Raji (cell line): Measurements from ENCODE around the gene GRID1.

Source experiments
- POLR2A ChIP-seq: IDR thresholded peaks from 2 replicates; pipeline ENCODE4 v1.6.1; 2011; ENCODE audit warnings: low read depth, low read length, control low read depth; ENCODE audit not compliant: insufficient read depth

Gene GRID1

GRCh38 chr10:86363184-86363832 is 3.3 kb downstream of the GRID1 start:
- TF ChIP-seq POLR2A: no peak

DNA sequence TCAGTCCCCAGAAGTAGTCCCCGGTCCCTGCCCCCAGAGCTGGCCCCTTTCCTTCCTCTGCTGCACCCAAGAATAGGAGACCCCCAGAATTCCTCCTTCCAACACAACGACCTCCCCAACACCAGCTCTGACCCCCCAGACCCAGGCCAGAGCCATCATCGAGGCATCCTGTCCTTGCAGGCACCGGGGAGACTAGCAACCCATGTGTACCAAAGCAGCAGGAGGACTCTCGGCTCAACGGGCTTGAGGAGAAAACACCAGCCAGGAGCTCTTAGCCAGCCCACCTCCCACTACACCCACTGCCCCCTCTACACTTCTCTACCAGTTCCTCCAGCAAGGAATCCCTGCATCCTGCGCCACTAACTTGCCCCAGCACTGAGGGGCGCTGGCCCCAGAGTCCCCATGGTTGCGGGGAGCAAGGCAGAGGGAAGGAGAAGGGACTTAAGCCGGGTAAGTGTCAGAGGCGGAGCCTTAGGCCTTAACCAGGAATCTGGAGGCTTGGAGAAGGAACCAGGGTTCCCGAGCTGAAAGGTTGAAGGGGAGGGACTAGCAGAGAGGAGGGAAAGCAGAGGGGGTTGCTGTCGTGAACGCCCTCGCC is 3.9 kb downstream of the GRID1 start:
- TF ChIP-seq POLR2A: no peak

DNA sequence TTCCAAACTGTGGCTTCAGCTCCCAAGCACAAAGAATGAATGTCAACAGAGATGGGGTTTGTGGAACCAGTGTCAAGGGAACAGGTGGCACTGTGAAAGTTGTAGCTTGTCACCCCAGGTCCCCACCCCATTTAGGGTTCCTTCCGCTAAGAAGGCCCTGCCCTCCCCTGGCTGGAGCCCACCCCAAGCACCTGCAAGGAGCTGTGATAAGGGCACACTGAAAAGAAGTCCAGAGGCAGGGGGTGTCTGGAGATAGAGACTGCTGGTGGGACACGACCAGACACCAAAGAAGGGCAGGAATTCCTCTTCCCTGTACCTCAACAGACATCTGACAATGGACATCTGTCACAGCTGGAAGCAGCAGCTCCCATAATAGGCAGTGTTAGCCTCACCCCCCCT is 4.5 kb downstream of the GRID1 start:
- TF ChIP-seq POLR2A: no peak

- TF ChIP-seq POLR2A: no peak
Measured at GRCh38 chr10:86361156-86362128, 5.2 kb downstream of the GRID1 start.

- no peak for TF ChIP-seq POLR2A
Measured at GRCh38 chr10:86360657-86361056, 5.9 kb downstream of the GRID1 start.

DNA sequence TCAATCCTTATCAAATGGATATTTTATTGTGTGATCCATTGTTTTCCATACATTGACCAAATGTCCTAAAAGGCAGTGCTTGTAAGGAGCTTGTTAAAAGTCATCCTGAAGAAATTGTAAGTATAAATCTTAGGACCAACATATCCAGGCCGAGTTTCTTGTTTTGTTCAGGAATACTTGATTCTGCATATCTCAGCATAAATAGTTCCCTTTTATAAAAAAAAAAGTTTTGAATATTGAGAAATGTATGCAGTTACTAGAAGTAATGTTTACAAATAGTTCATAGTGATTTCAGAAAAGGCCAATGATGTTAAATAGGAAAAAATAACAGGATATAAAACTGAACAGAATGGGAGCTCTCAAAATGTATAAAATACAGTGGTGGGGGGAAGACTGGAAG is 6.6 kb downstream of the GRID1 start:
- TF ChIP-seq POLR2A: no peak

- no peak for TF ChIP-seq POLR2A
Measured at GRCh38 chr10:86359111-86359510, 7.5 kb downstream of the GRID1 start.

DNA sequence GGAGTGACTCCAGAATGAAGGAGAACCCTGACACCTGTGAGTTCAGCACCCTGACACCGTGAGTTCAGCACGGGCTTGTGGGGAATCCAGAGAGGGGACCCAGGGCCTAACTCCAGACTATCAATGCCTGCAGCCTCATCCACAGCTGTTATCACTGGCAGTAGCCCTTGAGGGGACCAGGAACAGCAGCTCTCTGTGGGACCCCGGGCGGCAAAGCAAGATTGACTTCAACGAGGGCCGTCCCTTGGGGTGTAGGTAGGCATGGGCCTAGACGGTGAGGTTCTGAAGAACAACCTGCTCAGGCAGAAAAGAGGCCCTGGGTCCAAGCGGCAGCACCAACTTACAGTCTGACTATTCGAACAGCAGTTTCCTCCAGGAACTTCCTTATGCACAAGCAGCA is 8.9 kb downstream of the GRID1 start:
- no peak for TF ChIP-seq POLR2A

DNA sequence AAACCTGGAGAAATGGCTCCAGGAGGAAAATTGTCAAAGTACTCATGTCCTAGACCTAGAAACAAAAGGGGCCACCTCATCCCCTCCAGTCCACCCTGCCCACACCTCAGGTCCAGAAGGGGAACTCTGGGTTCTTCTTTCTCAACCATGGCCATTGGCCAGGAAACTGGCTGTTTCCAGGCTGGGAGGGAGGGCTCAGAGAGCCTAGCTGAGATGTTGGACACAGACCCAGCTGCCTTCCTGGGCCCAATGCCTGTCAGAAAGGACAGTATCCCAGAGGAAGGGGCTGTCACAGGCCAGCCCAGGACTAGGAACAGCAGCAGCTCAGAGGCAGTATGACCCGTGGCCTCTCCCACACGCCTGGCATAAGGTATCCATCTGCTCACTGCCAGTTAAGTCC is 9.6 kb downstream of the GRID1 start:
- TF ChIP-seq POLR2A: no peak

DNA sequence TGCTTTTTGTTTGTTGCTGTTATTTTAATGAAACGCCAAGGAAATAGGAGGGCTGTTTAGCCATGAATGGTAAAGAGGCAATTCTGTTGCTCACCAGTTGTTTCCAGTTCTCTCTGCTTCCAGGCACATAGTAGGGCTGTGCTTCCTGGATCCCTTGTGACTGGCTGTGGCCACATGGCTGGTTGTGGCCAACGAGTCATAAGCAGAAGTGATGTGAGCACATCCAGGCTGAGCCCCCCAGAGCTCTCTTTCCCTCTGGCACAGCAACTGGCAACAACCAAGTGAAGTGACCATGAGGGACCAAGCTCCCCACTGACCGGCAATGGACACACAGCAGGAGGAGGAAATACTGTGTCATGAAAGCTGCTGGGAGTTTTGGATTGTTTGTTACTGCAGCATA is 10.3 kb downstream of the GRID1 start:
- no peak for TF ChIP-seq POLR2A

DNA sequence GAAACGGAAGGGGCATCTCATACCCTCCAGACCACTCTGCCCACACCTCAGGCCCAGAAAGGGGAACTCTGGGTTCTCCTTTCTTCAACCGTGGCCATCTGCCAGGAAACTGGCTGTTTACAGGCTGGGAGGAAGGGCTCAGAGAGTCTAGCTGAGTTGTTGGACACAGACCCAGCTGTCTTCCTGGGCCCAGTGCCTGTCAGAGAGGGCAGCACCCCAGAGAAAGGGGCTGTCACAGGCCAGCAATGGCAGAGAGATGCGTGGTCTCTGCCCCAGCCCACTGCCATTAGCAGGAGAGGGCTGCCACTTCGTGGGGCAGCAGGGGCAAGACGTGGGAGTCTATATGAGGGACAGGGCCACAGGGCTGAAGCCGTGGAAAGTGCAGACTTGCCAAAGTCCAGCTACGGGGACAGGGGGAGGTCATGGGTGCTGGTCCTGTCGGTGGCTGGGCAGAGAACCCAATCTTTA is 11.0 kb downstream of the GRID1 start:
- no peak for TF ChIP-seq POLR2A

- TF ChIP-seq POLR2A: no peak
Measured at GRCh38 chr10:86354761-86355540, 11.6 kb downstream of the GRID1 start.

DNA sequence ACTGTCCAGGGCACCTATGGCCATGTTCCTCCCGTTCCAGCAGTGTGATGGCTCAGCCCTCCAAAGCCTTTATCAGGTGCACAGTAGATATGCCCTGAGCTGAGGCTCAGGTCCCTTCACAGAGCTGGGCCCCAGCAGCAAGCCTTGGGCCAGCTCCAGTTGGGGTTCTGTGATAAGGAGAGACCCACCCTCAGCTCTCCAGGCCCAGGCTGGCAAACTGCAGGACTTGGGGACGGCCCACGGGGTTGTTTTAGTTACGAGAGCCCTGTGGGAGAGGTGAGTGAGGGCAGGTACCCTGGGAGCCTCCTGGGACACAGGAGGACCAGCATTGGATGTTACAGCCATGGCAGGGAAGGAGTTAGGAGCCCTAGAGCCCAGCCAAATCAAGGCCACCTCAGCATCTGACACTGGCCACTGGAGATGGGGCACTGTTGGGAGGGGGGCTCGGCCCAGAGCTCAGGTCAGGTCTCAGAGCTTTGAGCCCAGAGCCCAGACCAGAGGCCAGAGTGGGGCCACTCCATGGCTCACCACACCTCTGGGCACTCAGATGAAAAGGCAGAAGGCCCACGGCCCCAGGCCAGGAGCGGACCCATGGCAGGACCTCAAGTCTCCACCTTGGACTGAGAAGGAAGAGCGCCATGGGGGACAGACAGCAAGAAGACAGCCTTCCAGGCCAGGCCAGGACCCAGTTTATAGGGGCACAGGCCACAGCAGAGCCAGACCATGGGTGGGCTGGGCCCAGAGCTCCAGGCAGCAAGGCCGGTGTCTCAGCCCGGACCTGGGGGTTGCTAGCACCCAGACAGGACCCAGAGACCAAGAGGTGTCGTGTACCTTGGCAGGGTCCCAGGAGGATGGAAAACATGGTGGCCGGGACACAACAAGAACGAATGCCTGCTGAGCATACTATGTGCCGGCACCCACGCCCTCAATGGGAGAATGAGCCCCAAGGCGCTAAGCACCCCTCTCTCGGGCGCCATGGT is 12.8 kb downstream of the GRID1 start:
- TF ChIP-seq POLR2A: no peak

DNA sequence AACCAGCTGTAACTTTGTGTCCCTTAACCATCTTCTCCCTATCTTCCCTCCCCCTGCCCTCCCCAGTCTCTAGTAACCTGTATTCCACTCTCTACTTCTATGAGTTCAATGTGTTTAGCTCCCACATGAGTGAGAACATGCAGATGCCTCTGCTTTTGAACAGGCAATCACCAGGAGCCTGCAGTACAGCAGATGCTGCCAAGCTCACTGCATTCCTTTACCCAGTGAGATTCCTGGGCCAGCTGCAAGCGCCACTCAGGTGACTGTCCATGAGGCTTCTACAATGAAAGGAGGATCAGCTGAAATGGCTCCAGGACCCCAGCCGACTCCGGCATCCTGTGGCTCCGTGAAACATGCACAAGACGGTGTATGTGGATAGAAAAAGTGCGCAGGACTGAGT is 15.7 kb downstream of the GRID1 start:
- TF ChIP-seq POLR2A: no peak
